Calu3 (cell line): ENCODE results near the gene TNFRSF4. TPM values are rescaled to one million over a fixed set of nuclear protein-coding genes. Genes with fewer than 3 reads are reported as not detected.

Experiments used
- BruUV-seq: library from RNA; stranded (reverse); fragments of 400-500 nt; replicated peaks from 2 replicates; lab custom pipeline; 2021; lab: Mats Ljungman, UMichigan
- CTCF ChIA-PET: fragments of 300-600 bp; sonication (Branson Sonifier 250); formaldehyde crosslinking; loops from one replicate; lab custom pipeline; 2022; ENCODE audit warnings: antibody characterized with exemption; lab: Charles Lee
- DNase-seq: peaks from one replicate; pipeline ENCODE4 v3.0.0; 2022
- H3K27ac Mint-ChIP-seq: one replicate; pipeline ENCODE4 v1.8.0; 2022; ENCODE audit warnings: mixed read lengths; ENCODE audit not compliant: unreplicated experiment
- H3K27me3 Mint-ChIP-seq: one replicate; pipeline ENCODE4 v1.8.0; 2022; ENCODE audit warnings: mixed read lengths; ENCODE audit not compliant: unreplicated experiment
- H3K36me3 Mint-ChIP-seq: one replicate; pipeline ENCODE4 v1.8.0; 2022; ENCODE audit warnings: mild to moderate bottlenecking, moderate library complexity, mixed read lengths; ENCODE audit not compliant: insufficient read depth, unreplicated experiment
- H3K4me1 Mint-ChIP-seq: one replicate; pipeline ENCODE4 v1.8.0; 2022; ENCODE audit warnings: mild to moderate bottlenecking, low read depth, mixed read lengths; ENCODE audit not compliant: unreplicated experiment
- H3K4me3 Mint-ChIP-seq: one replicate; pipeline ENCODE4 v1.8.0; 2022; ENCODE audit warnings: mild to moderate bottlenecking, low read depth, moderate library complexity, mixed read lengths; ENCODE audit not compliant: unreplicated experiment
- H3K9me3 Mint-ChIP-seq: one replicate; pipeline ENCODE4 v1.8.0; 2022; ENCODE audit warnings: low read depth, mixed read lengths; ENCODE audit not compliant: unreplicated experiment
- CTCF ChIP-seq: fragments of 200-600 bp; IDR thresholded peaks from one replicate; pipeline ENCODE4 v1.8.0; 2022; ENCODE audit warnings: antibody characterized with exemption; ENCODE audit not compliant: unreplicated experiment
- intact Hi-C: fragments of 100-400 bp; cut with micrococcal nuclease; formaldehyde crosslinking; loops from one replicate; pipeline ENCODE4 v1.10.0; 2022; ENCODE audit not compliant: unreplicated experiment
- microRNA-seq: library from miRNA; unstranded; fragments of <30 nt; microRNA quantifications from one replicate; pipeline ENCODE4 v1.2.0, GENCODE V29; 2022
- total RNA-seq: library from RNA; stranded (reverse); gene quantifications from 2 replicates; pipeline ENCODE4 v1.2.3, GENCODE V29; 2022

TNFRSF4 gene
- total RNA-seq, 1 experiment from 2014 or later = not detected

GRCh38 chr1:1162597-1163537 lies 51.1 kb downstream of the TNFRSF4 start:
- Mint-ChIP-seq H3K4me1 (peaks cover 9% of the 10 kb centered on the region), H3K36me3 (peaks cover 62% of the 10 kb centered on the region), H3K9me3 (no peaks in the 10 kb centered on the region), H3K27me3 (no peaks in the 10 kb centered on the region), H3K4me3 (peak overlapping the region; percentile 96), H3K27ac (peak overlapping the region; percentile 92)
- intact Hi-C loops = loop anchor here (2.0 to 10.0 kb wide), 2 partner anchors 40 to 72 kb away; partner anchors contain the start of genes B3GALT6 and SDF4
- BruUV-seq = no TSS peak
- DNase-seq = peak; percentile 94
- TF ChIP-seq CTCF = no peak
- CTCF ChIA-PET = interaction anchor here (0.6 to 1.9 kb wide), 4 partner anchors 40 to 129 kb away, joined by 3 to 8 read pairs (median 6); partner anchors contain the start of gene RNF223

GRCh38 chr1:1161683-1162079 lies 52.3 kb downstream of the TNFRSF4 start:
- Mint-ChIP-seq H3K27me3 (no peaks in the 10 kb centered on the region), H3K4me3 (peak overlapping the region; percentile 96), H3K27ac (no peak overlapping the region), H3K9me3 (no peaks in the 10 kb centered on the region), H3K4me1 (peaks cover 9% of the 10 kb centered on the region), H3K36me3 (peaks cover 55% of the 10 kb centered on the region)
- no peak for DNase-seq
- TF ChIP-seq CTCF = no peak
- CTCF ChIA-PET = no interaction called here
- no TSS peak for BruUV-seq
- intact Hi-C loops = loop anchor here (2.0 to 10.0 kb wide), 2 partner anchors 39 to 73 kb away; partner anchors contain the start of genes B3GALT6 and SDF4

Small RNA genes lying within 50 kb of the gene (microRNA-seq; reads per million reads assigned to microRNA genes)
- gene MIR200A (11,766 reads per million, percentile 95 among the genes with 10 or more reads in this experiment), gene MIR200B (45,829 reads per million, percentile 99 among the genes with 10 or more reads in this experiment), gene MIR429 (16,372 reads per million, percentile 98 among the genes with 10 or more reads in this experiment)

Other genes with a start within 250 kb of the TNFRSF4 start
- gene PLEKHN1, start 247.7 kb downstream of the TNFRSF4 start, total RNA-seq = 11.9 and 16.2 TPM in 2 replicates
- gene PERM1, start 232.1 kb downstream of the TNFRSF4 start, total RNA-seq = not detected in 2 replicates
- gene HES4, start 214.1 kb downstream of the TNFRSF4 start, total RNA-seq = 35.5 and 51.3 TPM in 2 replicates
- 165 and 522 TPM in 2 replicates for gene ISG15, start 200.7 kb downstream of the TNFRSF4 start, total RNA-seq
- gene AGRN, start 194.0 kb downstream of the TNFRSF4 start, total RNA-seq = 446 and 552 TPM in 2 replicates
- 5.0 and 5.6 TPM in 2 replicates for gene RNF223, start 139.8 kb downstream of the TNFRSF4 start, total RNA-seq
- 32.4 and 34.7 TPM in 2 replicates for gene C1orf159, start 98.1 kb downstream of the TNFRSF4 start, total RNA-seq
- gene TTLL10, start 40.3 kb downstream of the TNFRSF4 start, total RNA-seq = 2.4 and 3.5 TPM in 2 replicates
- gene TNFRSF18, start 7.6 kb downstream of the TNFRSF4 start, total RNA-seq = 0.66 TPM in 1 of 2 replicates, not detected in the other
- gene SDF4, start 17.8 kb upstream of the TNFRSF4 start, total RNA-seq = 128 and 161 TPM in 2 replicates
- gene B3GALT6, start 18.1 kb upstream of the TNFRSF4 start, total RNA-seq = 23.4 and 25.9 TPM in 2 replicates
- gene C1QTNF12, start 32.6 kb upstream of the TNFRSF4 start, total RNA-seq = 2.0 and 4.2 TPM in 2 replicates
- gene UBE2J2, start 59.7 kb upstream of the TNFRSF4 start, total RNA-seq = 45.6 and 50.0 TPM in 2 replicates
- gene SCNN1D, start 66.3 kb upstream of the TNFRSF4 start, total RNA-seq = 2.5 and 4.1 TPM in 2 replicates
- 41.1 and 48.3 TPM in 2 replicates for gene ACAP3, start 93.8 kb upstream of the TNFRSF4 start, total RNA-seq
- 22.7 and 24.7 TPM in 2 replicates for gene PUSL1, start 94.4 kb upstream of the TNFRSF4 start, total RNA-seq
- 110 and 117 TPM in 2 replicates for gene INTS11, start 110.5 kb upstream of the TNFRSF4 start, total RNA-seq
- gene CPTP, start 110.6 kb upstream of the TNFRSF4 start, total RNA-seq = 20.1 and 23.7 TPM in 2 replicates
- 0.24 and 0.42 TPM in 2 replicates for gene TAS1R3, start 117.1 kb upstream of the TNFRSF4 start, total RNA-seq
- 83.9 and 90.9 TPM in 2 replicates for gene DVL1, start 135.3 kb upstream of the TNFRSF4 start, total RNA-seq
- not detected in 2 replicates for gene MXRA8, start 144.4 kb upstream of the TNFRSF4 start, total RNA-seq
- 98.9 and 107 TPM in 2 replicates for gene AURKAIP1, start 161.1 kb upstream of the TNFRSF4 start, total RNA-seq
- 166 and 172 TPM in 2 replicates for gene CCNL2, start 185.2 kb upstream of the TNFRSF4 start, total RNA-seq
- 81.2 and 99.1 TPM in 2 replicates for gene MRPL20, start 193.1 kb upstream of the TNFRSF4 start, total RNA-seq
- gene ANKRD65, start 207.1 kb upstream of the TNFRSF4 start, total RNA-seq = not detected in 2 replicates
- gene VWA1, start 221.5 kb upstream of the TNFRSF4 start, total RNA-seq = 78.7 and 78.9 TPM in 2 replicates
- gene ATAD3C, start 235.5 kb upstream of the TNFRSF4 start, total RNA-seq = 0.29 and 0.45 TPM in 2 replicates